ENCODE results near the gene GRIP1.

The GRIP1 gene, protein sequence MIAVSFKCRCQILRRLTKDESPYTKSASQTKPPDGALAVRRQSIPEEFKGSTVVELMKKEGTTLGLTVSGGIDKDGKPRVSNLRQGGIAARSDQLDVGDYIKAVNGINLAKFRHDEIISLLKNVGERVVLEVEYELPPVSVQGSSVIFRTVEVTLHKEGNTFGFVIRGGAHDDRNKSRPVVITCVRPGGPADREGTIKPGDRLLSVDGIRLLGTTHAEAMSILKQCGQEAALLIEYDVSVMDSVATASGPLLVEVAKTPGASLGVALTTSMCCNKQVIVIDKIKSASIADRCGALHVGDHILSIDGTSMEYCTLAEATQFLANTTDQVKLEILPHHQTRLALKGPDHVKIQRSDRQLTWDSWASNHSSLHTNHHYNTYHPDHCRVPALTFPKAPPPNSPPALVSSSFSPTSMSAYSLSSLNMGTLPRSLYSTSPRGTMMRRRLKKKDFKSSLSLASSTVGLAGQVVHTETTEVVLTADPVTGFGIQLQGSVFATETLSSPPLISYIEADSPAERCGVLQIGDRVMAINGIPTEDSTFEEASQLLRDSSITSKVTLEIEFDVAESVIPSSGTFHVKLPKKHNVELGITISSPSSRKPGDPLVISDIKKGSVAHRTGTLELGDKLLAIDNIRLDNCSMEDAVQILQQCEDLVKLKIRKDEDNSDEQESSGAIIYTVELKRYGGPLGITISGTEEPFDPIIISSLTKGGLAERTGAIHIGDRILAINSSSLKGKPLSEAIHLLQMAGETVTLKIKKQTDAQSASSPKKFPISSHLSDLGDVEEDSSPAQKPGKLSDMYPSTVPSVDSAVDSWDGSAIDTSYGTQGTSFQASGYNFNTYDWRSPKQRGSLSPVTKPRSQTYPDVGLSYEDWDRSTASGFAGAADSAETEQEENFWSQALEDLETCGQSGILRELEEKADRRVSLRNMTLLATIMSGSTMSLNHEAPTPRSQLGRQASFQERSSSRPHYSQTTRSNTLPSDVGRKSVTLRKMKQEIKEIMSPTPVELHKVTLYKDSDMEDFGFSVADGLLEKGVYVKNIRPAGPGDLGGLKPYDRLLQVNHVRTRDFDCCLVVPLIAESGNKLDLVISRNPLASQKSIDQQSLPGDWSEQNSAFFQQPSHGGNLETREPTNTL

GRCh38 chr12:66678338-66679275, at the start of gene GRIP1:
Gene GRIP1 (minus strand): TSS chr12:66679076. CDS start chr12:66678904, 172 bp downstream.
- no peak within 1 kb of the TSS for H3K4me3 ChIP-seq (ENCODE audit: low read depth, low read length)
- TF ChIP-seq, protein P1, sequence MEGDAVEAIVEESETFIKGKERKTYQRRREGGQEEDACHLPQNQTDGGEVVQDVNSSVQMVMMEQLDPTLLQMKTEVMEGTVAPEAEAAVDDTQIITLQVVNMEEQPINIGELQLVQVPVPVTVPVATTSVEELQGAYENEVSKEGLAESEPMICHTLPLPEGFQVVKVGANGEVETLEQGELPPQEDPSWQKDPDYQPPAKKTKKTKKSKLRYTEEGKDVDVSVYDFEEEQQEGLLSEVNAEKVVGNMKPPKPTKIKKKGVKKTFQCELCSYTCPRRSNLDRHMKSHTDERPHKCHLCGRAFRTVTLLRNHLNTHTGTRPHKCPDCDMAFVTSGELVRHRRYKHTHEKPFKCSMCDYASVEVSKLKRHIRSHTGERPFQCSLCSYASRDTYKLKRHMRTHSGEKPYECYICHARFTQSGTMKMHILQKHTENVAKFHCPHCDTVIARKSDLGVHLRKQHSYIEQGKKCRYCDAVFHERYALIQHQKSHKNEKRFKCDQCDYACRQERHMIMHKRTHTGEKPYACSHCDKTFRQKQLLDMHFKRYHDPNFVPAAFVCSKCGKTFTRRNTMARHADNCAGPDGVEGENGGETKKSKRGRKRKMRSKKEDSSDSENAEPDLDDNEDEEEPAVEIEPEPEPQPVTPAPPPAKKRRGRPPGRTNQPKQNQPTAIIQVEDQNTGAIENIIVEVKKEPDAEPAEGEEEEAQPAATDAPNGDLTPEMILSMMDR (conservative IDR thresholded peaks at IDR 0.05; ENCODE audit: low read depth, low read length), result no peak
- DNase-seq (ENCODE audit: low read depth), result no peak

- TF ChIP-seq, protein P1 (conservative IDR thresholded peaks at IDR 0.05; ENCODE audit: low read depth, low read length), result no peak
- DNase-seq (ENCODE audit: low read depth), result no peak
- no peak overlapping the region for H3K4me3 ChIP-seq (ENCODE audit: low read depth, low read length)
Observed at GRCh38 chr12:66726556-66726955, 47.7 kb upstream of the GRIP1 start.

- DNase-seq (ENCODE audit: low read depth), result peak; percentile 54
- H3K4me3 ChIP-seq (ENCODE audit: low read depth, low read length), result no peak overlapping the region
- TF ChIP-seq, protein P1 (conservative IDR thresholded peaks at IDR 0.05; ENCODE audit: low read depth, low read length), result no peak
Observed at GRCh38 chr12:66725031-66725430, 46.2 kb upstream of the GRIP1 start.

- TF ChIP-seq, protein P1 (conservative IDR thresholded peaks at IDR 0.05; ENCODE audit: low read depth, low read length), result no peak
- no peak overlapping the region for H3K4me3 ChIP-seq (ENCODE audit: low read depth, low read length)
- DNase-seq (ENCODE audit: low read depth), result no peak
Observed at GRCh38 chr12:66724616-66725015, 45.7 kb upstream of the GRIP1 start.

DNA sequence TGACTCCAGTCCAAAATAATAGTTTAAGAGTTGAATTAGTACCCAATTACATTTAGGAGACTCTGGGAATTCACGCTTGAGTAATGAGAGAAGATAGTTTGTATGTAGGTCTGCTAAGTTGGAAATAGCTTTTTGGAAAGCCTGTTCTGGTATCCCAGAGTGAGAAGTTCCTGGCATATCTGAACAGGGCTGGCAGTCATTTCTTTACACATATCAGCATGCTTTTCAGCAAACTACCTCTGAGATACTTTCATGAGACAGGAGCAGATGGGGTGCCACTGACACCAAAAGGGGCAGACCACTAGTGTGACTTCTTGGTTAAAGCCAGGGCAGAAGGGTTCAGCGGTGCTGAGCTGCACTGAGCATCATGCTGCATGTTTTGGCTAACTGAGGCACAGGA, 45.1 kb upstream of the GRIP1 start:
- TF ChIP-seq, protein P1 (conservative IDR thresholded peaks at IDR 0.05; ENCODE audit: low read depth, low read length), result no peak
- no peak overlapping the region for H3K4me3 ChIP-seq (ENCODE audit: low read depth, low read length)
- no peak for DNase-seq (ENCODE audit: low read depth)

- no peak for DNase-seq (ENCODE audit: low read depth)
- TF ChIP-seq, protein P1 (conservative IDR thresholded peaks at IDR 0.05; ENCODE audit: low read depth, low read length), result no peak
Observed at GRCh38 chr12:66719862-66720261, 41.0 kb upstream of the GRIP1 start.

More at GRCh38 chr12:66719862-66720261, 41.0 kb upstream of the GRIP1 start:
- no peak overlapping the region for H3K4me3 ChIP-seq (ENCODE audit: low read depth, low read length)
